HepG2 (cell line): Measurements from ENCODE around the gene OPA3. TPM values are rescaled to one million over a fixed set of nuclear protein-coding genes. Genes with fewer than 3 reads are reported as not detected.

ENCODE experiments used
- IRF9 ChIP-seq: sonication (generic); formaldehyde crosslinking; IDR thresholded peaks from 2 replicates; pipeline ENCODE4 v1.8.0; 2022; ENCODE audit warnings: missing genetic modification reagents, mild to moderate bottlenecking, borderline replicate concordance
- KDM6A ChIP-seq: IDR thresholded peaks from 2 replicates; pipeline ENCODE4 v1.6.1; 2016; ENCODE audit warnings: low read depth
- NFIB ChIP-seq: sonication (generic); formaldehyde crosslinking; IDR thresholded peaks from 2 replicates; pipeline ENCODE4 v1.9.0; 2021; ENCODE audit warnings: missing genetic modification reagents, mild to moderate bottlenecking, borderline replicate concordance
- PRDM4 ChIP-seq: sonication (generic); formaldehyde crosslinking; IDR thresholded peaks from 2 replicates; pipeline ENCODE4 v1.9.0; 2021; ENCODE audit warnings: missing genetic modification reagents, borderline replicate concordance
- RAD21 ChIP-seq: fragments of 450-650 bp; formaldehyde crosslinking; IDR thresholded peaks from 2 replicates; pipeline ENCODE4 v1.5.0; 2020; ENCODE audit warnings: mild to moderate bottlenecking
- SMAD1 ChIP-seq: sonication (generic); formaldehyde crosslinking; IDR thresholded peaks from 2 replicates; pipeline ENCODE4 v1.4.0; 2020; ENCODE audit warnings: missing genetic modification reagents, low read depth, mild to moderate bottlenecking, borderline replicate concordance
- SUZ12 ChIP-seq: fragments of 150-350 bp; IDR thresholded peaks from 2 replicates; pipeline ENCODE4 v1.6.1; 2014; ENCODE audit warnings: low read depth, low read length
- TGIF2 ChIP-seq: IDR thresholded peaks from 2 replicates; pipeline ENCODE4 v1.6.1; 2016; ENCODE audit warnings: control low read depth, missing compliant biosample characterization
- THYN1 ChIP-seq: sonication (generic); formaldehyde crosslinking; IDR thresholded peaks from 2 replicates; pipeline ENCODE4 v1.8.1; 2023; ENCODE audit warnings: low read depth, mild to moderate bottlenecking, moderate library complexity, missing genetic modification reagents, borderline replicate concordance
- ZNF766 ChIP-seq: sonication (generic); formaldehyde crosslinking; IDR thresholded peaks from 2 replicates; pipeline ENCODE4 v1.5.0; 2020; ENCODE audit warnings: missing genetic modification reagents, borderline replicate concordance
- polyA plus RNA-seq, 8 experiments: library from polyadenylated mRNA; depleted of rRNA in 3 of 8; stranded (reverse) in 7 of 8; unstranded in 1 of 8; fragments of >200 nt; fragmentation: Illumina TruSeq in 4 of 8; extraction: Trizol in 4 of 8; gene quantifications; 2 replicates each; pipeline versions ENCODE4 v1.2.1 to v1.2.3, GENCODE V29; 2011 to 2016; ENCODE audit warnings: low read depth in 4 of 8, missing spikeins in 1 of 8, mixed read lengths in 1 of 8; ENCODE audit not compliant: insufficient read depth in 1 of 8
- total RNA-seq, 5 experiments: library from RNA; depleted of rRNA; stranded (reverse); fragments of >200 nt; fragmentation: Illumina TruSeq; extraction: Trizol; gene quantifications; 2 replicates each; pipeline ENCODE4 v1.2.3, GENCODE V29; 2016; ENCODE audit warnings: low read depth in 1 of 5
- TF ChIP-seq, protein P1 (sequence below): sonication (generic); formaldehyde crosslinking; IDR thresholded peaks from 2 replicates; pipeline ENCODE4 v1.4.0; 2020; ENCODE audit warnings: mild to moderate bottlenecking, low read depth, missing genetic modification reagents
- TF ChIP-seq, protein P2 (sequence below): sonication (generic); formaldehyde crosslinking; conservative IDR thresholded peaks from 2 replicates; pipeline ENCODE4 v1.8.0; 2022; ENCODE audit warnings: mild to moderate bottlenecking, moderate library complexity, missing genetic modification reagents
- TF ChIP-seq, protein P3 (sequence below): sonication (generic); formaldehyde crosslinking; IDR thresholded peaks from 2 replicates; pipeline ENCODE4 v1.5.1; 2020; ENCODE audit warnings: mild to moderate bottlenecking, missing genetic modification reagents, moderate library complexity
- TF ChIP-seq, protein P4 (sequence below): sonication (generic); formaldehyde crosslinking; IDR thresholded peaks from 2 replicates; pipeline ENCODE4 v1.4.0; 2020; ENCODE audit warnings: missing genetic modification reagents, borderline replicate concordance
- TF ChIP-seq, protein P5 (sequence below): sonication (generic); formaldehyde crosslinking; IDR thresholded peaks from 2 replicates; pipeline ENCODE4 v1.4.0; 2020; ENCODE audit warnings: mild to moderate bottlenecking, missing genetic modification reagents, borderline replicate concordance

The OPA3 gene
- total and polyA plus RNA-seq, 2 of the 13 experiments (the other 11 are each of a cell fraction or from before 2014, with no cell fraction given): 8.3 to 17.7 TPM

- TF ChIP-seq RAD21: peak; percentile 29; the same call in 1 of the 2 replicates
- TF ChIP-seq SUZ12: peak; percentile 100
- no peak for TF ChIP-seq THYN1 (CRISPR knock-in tag)
- TF ChIP-seq KDM6A (CRISPR knock-in tag): no peak
- TF ChIP-seq SMAD1 (CRISPR knock-in tag): peak; percentile 87; the same call in 1 of the 2 replicates
- TF ChIP-seq PRDM4 (CRISPR knock-in tag): no peak
- TF ChIP-seq, protein P1, sequence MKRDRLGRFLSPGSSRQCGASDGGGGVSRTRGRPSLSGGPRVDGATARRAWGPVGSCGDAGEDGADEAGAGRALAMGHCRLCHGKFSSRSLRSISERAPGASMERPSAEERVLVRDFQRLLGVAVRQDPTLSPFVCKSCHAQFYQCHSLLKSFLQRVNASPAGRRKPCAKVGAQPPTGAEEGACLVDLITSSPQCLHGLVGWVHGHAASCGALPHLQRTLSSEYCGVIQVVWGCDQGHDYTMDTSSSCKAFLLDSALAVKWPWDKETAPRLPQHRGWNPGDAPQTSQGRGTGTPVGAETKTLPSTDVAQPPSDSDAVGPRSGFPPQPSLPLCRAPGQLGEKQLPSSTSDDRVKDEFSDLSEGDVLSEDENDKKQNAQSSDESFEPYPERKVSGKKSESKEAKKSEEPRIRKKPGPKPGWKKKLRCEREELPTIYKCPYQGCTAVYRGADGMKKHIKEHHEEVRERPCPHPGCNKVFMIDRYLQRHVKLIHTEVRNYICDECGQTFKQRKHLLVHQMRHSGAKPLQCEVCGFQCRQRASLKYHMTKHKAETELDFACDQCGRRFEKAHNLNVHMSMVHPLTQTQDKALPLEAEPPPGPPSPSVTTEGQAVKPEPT (CRISPR knock-in tag): no peak
- TF ChIP-seq, protein P2, sequence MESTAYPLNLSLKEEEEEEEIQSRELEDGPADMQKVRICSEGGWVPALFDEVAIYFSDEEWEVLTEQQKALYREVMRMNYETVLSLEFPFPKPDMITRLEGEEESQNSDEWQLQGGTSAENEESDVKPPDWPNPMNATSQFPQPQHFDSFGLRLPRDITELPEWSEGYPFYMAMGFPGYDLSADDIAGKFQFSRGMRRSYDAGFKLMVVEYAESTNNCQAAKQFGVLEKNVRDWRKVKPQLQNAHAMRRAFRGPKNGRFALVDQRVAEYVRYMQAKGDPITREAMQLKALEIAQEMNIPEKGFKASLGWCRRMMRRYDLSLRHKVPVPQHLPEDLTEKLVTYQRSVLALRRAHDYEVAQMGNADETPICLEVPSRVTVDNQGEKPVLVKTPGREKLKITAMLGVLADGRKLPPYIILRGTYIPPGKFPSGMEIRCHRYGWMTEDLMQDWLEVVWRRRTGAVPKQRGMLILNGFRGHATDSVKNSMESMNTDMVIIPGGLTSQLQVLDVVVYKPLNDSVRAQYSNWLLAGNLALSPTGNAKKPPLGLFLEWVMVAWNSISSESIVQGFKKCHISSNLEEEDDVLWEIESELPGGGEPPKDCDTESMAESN (CRISPR knock-in tag): no peak
- no peak; the same call in 1 of the 2 replicates for TF ChIP-seq IRF9 (CRISPR knock-in tag)
- TF ChIP-seq, protein P3, sequence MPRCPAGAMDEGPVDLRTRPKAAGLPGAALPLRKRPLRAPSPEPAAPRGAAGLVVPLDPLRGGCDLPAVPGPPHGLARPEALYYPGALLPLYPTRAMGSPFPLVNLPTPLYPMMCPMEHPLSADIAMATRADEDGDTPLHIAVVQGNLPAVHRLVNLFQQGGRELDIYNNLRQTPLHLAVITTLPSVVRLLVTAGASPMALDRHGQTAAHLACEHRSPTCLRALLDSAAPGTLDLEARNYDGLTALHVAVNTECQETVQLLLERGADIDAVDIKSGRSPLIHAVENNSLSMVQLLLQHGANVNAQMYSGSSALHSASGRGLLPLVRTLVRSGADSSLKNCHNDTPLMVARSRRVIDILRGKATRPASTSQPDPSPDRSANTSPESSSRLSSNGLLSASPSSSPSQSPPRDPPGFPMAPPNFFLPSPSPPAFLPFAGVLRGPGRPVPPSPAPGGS (CRISPR knock-in tag): 0 out of 2 replicates have a peak, but pooled peaks have one; percentile 13
- TF ChIP-seq, protein P4, sequence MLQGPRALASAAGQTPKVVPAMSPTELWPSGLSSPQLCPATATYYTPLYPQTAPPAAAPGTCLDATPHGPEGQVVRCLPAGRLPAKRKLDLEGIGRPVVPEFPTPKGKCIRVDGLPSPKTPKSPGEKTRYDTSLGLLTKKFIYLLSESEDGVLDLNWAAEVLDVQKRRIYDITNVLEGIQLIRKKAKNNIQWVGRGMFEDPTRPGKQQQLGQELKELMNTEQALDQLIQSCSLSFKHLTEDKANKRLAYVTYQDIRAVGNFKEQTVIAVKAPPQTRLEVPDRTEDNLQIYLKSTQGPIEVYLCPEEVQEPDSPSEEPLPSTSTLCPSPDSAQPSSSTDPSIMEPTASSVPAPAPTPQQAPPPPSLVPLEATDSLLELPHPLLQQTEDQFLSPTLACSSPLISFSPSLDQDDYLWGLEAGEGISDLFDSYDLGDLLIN (CRISPR knock-in tag): no peak
- TF ChIP-seq, protein P5, sequence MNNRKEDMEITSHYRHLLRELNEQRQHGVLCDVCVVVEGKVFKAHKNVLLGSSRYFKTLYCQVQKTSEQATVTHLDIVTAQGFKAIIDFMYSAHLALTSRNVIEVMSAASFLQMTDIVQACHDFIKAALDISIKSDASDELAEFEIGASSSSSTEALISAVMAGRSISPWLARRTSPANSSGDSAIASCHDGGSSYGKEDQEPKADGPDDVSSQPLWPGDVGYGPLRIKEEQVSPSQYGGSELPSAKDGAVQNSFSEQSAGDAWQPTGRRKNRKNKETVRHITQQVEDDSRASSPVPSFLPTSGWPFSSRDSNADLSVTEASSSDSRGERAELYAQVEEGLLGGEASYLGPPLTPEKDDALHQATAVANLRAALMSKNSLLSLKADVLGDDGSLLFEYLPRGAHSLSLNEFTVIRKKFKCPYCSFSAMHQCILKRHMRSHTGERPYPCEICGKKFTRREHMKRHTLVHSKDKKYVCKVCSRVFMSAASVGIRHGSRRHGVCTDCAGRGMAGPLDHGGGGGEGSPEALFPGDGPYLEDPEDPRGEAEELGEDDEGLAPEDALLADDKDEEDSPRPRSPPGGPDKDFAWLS (CRISPR knock-in tag): no peak
- no peak for TF ChIP-seq TGIF2 (CRISPR knock-in tag)
- TF ChIP-seq NFIB: no peak
- no peak for TF ChIP-seq ZNF766 (CRISPR knock-in tag)
Measured at GRCh38 chr19:45485305-45486077, 99.1 kb downstream of the OPA3 start (continued).
